Inflammatory macrophage treated with lipopolysaccharide for 4 hours (primary cell): Measurements from ENCODE around the gene FAM83F.

ENCODE experiments used
- DNase-seq: peaks from one replicate; pipeline ENCODE4 v3.0.0-alpha.2; 2020

The FAM83F gene

GRCh38 chr22:40039482-40040115 is 44.8 kb downstream of the FAM83F start:
- DNase-seq: no peak

GRCh38 chr22:40040927-40041326 is 46.2 kb downstream of the FAM83F start:
- no peak for DNase-seq

GRCh38 chr22:40041366-40042137 is 46.8 kb downstream of the FAM83F start:
- DNase-seq: no peak

- DNase-seq: no peak
Measured at GRCh38 chr22:40042312-40042711, 47.6 kb downstream of the FAM83F start.

- DNase-seq: peak; percentile 68
Measured at GRCh38 chr22:40043081-40043480, 48.3 kb downstream of the FAM83F start.

GRCh38 chr22:40043793-40044101 is 49.0 kb downstream of the FAM83F start:
- DNase-seq: no peak

- peak; percentile 99 for DNase-seq
Measured at GRCh38 chr22:40044102-40044869, 49.5 kb downstream of the FAM83F start.

- DNase-seq: peak; percentile 18
Measured at GRCh38 chr22:40044870-40045834, 50.4 kb downstream of the FAM83F start.

- no peak for DNase-seq
Measured at GRCh38 chr22:40046126-40046525, 51.4 kb downstream of the FAM83F start.

GRCh38 chr22:40050258-40050657 is 55.5 kb downstream of the FAM83F start:
- peak; percentile 31 for DNase-seq

- DNase-seq: no peak
Measured at GRCh38 chr22:40051322-40051721, 56.6 kb downstream of the FAM83F start.

GRCh38 chr22:40053460-40053859 is 58.7 kb downstream of the FAM83F start:
- no peak for DNase-seq

- DNase-seq: no peak
Measured at GRCh38 chr22:40054486-40054885, 59.7 kb downstream of the FAM83F start.

GRCh38 chr22:40055143-40055883 is 60.6 kb downstream of the FAM83F start:
- DNase-seq: no peak

GRCh38 chr22:40056154-40056553 is 61.4 kb downstream of the FAM83F start:
- no peak for DNase-seq

GRCh38 chr22:40056559-40056958 is 61.8 kb downstream of the FAM83F start:
- DNase-seq: no peak

GRCh38 chr22:40057652-40058051 is 62.9 kb downstream of the FAM83F start:
- no peak for DNase-seq

GRCh38 chr22:40058265-40058664 is 63.5 kb downstream of the FAM83F start:
- no peak for DNase-seq

- DNase-seq: no peak
Measured at GRCh38 chr22:40065981-40066380, 71.2 kb downstream of the FAM83F start.

GRCh38 chr22:40067639-40068038 is 72.9 kb downstream of the FAM83F start:
- DNase-seq: no peak

- DNase-seq: no peak
Measured at GRCh38 chr22:40070701-40071100, 75.9 kb downstream of the FAM83F start.

- DNase-seq: no peak
Measured at GRCh38 chr22:40071720-40072119, 77.0 kb downstream of the FAM83F start.
